HL-60/S4 treated with retinoic acid at 250 ng/mL for 4 days and 3 days (cell line): ENCODE measurements around the gene MPPED1.

ENCODE experiments used
- in situ Hi-C: fragments of 300-500 bp; cut with MboI; formaldehyde crosslinking; loops from 2 replicates; pipeline ENCODE4 v1.7.0; 2022; ENCODE audit warnings: low sequenced_read_pairs

Gene MPPED1

DNA sequence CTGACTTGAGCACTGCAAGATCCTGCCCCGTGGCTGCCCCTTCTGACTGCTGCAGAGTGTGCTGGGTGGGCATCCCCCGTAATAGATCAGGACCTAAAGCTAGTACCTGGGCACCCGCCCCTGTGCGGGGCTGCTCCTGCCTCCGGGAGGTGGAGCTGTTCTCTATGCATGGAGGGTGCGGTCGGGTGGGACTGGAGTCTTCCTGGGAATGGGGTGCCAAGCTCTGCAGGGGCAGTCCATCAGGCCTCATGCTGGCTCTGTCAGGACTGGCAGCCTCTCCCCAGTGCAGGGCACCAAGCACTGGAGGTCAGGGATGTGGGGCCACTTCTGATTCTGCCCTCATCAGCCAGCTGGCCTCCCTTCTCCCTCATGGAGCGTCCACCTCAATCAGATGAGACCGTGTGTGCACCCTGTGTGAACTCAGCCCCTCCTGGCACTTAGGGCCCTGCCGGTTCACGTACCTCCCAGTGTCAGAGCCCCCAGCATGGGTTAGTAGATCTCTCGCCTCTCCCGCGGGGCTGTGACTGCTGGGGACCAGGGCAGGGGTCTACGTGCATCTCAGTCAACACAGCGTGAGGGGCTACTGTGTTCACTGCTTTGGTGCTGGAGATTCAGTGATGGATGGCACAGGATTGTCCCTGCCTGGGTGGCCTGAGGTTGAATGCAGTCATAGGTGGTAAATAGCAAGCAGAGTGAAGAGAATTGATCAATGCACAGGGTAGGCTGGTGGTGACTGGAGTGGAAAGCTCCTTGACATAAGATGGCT is 30.8 kb downstream of the MPPED1 start:
- in situ Hi-C loops: no loop called here

DNA sequence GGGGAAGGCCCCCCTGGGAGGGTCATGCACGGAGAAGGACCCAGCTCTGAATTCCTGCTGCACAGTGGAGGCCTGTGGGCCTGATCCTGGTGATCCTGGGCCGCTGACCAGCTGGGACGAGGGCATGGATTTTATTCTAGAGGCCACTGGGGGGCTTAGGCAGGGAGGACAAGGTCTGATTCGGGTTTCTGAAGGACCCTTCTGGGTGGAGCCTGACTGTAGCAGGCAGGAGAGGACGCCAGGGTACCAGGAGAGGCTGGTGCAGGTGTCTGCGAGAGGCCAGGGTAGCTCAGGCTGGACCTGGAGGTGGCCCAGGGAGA is 31.3 kb downstream of the MPPED1 start:
- in situ Hi-C loops: no loop called here

DNA sequence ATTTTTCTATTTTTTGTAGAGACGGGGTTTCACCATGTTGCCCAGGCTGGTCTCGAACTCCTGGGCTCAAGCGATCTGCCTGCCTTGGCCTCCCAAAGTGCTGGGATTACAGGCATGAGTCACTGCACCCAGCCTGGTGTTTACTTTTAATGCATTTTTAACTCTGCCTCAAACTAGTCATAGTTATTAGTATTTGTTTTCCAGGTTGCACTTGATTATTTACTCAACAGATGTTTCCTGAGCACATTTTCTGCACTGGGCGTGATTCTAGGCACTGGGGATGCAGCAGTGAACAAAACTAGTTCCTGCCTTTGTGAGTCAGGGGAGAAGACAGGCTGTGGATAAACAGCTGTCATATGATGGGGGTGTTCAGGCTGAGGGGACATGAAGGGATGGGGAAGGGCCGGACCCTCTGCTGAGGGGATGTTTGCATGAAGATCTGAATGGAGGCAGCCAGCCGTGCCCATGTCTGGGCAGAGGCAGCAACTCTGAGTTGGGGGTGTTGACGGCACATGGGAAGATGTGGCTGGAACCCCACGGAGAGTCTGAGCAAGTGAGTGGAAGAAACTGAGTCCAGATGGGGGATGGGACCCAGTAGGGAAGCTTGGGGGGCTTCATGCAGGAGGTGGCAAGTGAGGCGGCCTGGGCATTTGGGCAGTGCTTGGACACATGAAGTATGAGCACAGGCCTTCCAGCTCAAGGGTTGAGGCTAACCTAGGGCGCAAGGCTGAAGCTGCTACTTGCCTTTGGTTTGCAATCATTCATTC is 34.4 kb downstream of the MPPED1 start:
- in situ Hi-C loops: no loop called here

- in situ Hi-C loops: no loop called here
These were observed 35.1 kb downstream of the MPPED1 start for GRCh38 chr22:43446916-43447315.

DNA sequence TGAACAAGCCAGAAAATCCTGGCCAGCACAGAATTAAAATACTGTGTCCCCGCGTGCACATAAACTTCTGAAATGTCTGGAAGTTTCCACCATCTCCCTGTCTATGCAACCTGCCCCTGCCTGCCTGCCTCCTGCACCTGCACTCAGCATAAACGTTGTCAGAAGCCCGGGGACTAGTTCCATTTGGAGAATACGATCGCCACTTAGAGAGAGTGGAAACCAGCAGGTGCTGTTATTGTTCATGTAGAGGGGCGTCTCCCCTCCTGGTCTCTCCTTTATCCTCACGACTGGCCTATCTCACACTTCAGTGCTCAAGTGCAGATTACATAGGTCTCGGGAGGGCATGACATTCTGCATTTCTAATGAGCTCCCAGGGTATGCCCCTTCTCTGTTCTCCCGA is 35.6 kb downstream of the MPPED1 start:
- in situ Hi-C loops: no loop called here

GRCh38 chr22:43448048-43448447 is 36.2 kb downstream of the MPPED1 start:
- in situ Hi-C loops: no loop called here

- in situ Hi-C loops: no loop called here
These were observed 37.5 kb downstream of the MPPED1 start for GRCh38 chr22:43449205-43449830.

DNA sequence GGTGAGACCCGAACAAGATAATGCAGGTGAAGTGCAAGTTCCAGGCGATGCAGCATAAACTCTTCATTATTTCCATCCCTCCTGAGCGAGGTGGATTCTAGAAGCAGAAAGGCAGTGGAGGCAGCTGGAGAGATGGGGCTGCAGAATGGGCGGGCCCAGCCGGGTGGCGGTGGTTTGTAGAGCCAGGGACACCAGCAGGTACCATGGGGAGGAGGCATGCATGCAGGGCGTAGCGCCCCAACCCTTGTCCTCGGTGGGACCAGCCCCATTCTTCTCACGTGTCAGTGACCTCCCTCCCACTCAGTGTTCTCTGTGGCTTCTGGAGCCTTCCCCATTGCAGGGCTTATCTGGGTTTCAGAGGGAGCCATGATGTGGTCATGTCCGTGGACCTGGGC is 38.0 kb downstream of the MPPED1 start:
- in situ Hi-C loops: no loop called here

DNA sequence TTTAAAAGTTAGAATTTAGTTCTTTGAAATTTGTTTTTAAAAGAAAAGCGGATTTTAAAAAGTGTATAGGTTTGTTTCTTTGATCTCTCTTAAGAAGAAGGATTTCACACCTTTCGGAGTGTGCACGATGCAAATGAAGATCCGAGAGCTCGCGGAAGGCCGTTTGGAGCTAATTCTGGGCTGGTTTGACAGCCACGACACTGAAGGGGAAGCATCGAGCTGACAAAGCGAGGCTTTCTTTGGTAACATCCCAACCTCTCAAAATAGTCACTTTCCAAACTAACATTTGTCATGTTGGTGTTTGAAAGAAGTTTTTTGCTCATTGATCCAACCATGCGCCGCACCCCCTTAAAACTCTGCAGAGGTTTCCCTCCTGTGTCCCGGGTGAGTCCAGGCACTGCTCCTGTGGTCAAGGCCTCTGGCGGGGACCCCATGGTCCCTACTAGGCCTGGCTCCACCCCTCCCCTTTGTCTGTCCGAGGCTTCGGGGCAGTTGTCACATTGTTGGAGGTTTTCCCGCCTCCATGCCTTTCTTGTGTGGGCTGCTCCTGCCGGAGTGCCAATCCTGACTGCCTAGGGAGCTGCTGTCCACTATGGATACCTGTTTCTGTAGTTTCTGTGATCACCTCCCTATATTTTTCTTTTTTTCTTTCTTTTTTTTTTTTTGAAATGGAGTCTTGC is 39.7 kb downstream of the MPPED1 start:
- in situ Hi-C loops: no loop called here

- in situ Hi-C loops: no loop called here
These were observed 44.0 kb downstream of the MPPED1 start for GRCh38 chr22:43455846-43456245.

GRCh38 chr22:43457002-43457401 is 45.2 kb downstream of the MPPED1 start:
- in situ Hi-C loops: no loop called here

DNA sequence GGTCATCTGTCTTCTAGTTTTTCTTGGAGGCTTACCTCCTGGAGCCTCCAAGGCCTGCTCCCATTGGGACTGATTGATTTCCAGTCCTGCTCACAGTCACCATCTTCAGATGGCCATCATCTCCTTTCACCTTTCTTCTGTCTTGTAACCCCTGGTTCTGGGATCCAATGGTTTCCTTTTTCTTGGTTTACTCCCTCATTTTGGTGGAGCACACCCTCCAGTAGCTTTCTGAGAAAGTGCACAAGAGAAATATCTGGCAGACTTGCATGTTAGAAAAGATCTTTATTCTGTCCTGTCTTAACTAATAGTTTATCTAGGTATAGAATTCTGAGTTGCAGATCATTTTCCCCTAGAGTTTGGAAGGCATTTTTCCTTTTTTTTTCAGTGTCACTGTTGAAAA is 50.9 kb downstream of the MPPED1 start:
- in situ Hi-C loops: no loop called here

DNA sequence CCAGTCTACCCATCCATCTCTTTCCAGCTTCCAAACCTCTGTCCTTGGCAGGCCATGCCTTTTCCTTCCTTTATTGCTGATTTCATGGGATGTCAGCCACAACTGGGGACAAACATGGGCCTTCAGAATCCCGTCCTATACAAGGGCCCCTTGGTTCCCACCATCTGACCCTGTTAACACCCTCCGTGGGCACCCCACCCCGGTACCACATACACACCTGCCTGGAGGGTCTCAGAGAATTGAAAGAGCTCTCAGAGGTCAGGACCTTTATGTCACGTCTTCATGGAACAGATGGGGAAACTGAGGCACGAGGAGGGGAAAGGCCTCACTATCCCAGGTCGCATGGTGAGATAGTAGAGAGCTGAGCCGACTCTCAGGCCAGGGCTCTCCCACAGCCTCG is 53.0 kb downstream of the MPPED1 start:
- in situ Hi-C loops: no loop called here

- in situ Hi-C loops: no loop called here
These were observed 53.6 kb downstream of the MPPED1 start for GRCh38 chr22:43465291-43466015.

GRCh38 chr22:43466710-43467109 is 54.9 kb downstream of the MPPED1 start:
- in situ Hi-C loops: no loop called here

DNA sequence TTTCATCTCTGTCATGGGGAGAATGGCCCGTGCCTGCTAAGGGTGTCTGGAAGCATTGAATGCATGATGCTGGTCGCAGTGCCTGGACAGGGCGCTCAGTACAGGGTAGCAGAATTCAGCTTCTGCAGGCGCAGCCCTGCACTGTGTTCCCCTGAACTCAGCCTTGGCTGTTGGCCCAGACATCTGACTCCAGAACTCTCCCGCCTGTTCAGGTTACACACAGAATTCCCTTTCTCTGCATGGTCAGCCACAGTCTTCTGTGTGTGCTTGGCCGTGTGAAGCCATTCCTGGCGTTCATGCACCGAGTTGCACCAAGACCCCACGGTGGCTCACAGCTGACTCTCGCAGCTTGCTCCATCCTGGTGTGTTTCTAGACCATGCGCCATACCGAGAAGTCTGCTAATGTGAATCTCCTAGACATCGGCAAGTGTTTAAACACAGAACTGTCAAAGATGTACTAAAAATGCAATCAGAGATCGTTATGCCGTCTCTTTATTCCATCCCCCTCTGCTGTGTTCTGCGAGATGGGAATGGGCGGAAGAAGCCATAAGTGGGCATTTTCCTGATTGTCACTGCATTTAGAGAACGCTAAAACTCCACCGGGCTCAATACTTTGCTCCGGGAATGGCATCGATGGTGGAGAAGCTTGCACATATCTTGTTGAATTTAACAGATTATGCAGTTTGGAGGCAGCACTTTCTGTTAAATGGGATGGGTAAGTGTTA is 55.6 kb downstream of the MPPED1 start:
- in situ Hi-C loops: no loop called here

DNA sequence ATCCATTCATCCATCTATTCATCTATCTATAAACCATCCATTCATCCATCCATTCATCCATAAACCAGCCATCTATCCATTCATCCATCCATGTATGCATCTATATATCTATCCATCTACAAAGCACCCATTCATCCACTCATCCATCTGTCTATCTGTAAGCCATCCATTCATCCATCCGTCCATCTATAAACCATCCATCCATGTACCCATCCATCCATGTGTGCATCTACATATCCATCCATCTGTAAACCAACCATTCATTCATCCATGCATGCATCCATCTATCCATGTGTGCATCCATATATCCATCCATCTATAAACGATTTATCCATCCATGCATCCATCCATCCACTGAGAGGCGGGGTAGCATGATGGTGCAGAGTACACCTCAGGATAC is 58.4 kb downstream of the MPPED1 start:
- in situ Hi-C loops: no loop called here

- in situ Hi-C loops: no loop called here
These were observed 59.2 kb downstream of the MPPED1 start for GRCh38 chr22:43470941-43471585.

DNA sequence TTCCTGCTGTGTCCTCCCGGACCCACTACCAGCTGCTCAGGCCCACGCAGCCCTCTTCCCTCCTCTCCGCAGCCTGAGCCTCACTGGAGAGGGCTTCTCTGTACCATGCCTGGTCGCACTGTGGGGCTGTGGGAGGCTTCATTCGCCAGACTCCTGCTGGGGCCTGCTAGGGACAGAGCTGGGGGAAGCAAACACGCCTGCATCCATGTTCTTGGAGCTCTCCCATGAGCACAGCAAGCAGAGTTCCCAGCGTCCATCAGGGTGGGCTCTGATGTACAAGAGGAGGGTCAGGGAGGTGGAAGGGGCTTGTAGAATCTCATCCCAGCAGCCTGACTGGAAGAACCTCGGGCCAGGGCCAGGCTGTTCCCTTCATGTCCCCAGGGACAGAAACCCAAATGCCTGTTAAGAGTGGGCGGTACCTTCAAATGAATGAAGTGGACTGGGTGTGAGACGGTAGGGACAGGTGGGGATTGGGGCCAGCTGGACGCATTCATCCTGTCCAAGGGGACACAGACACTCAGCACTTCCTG is 59.9 kb downstream of the MPPED1 start:
- in situ Hi-C loops: no loop called here

DNA sequence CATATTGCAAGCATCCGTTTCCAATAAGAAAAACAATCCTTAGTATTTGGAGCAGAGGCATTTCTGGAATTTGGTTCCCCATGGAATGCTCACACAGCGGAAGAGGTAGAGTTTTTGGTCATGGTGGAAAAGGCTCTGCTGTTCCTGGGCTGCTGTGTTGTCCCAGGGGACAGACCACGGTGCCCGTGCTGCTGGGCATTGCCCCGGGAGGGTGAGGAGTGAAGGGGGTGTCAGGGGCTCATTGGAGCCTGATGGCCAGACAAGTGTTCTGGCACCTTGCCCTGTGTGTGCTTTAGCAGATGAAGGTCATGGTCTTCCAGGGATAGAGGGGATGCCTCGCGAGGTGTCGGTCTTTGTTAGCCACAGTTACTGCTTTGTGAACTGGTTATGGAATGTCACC is 61.2 kb downstream of the MPPED1 start:
- in situ Hi-C loops: no loop called here
